ENCODE results near the gene TMEM42.

- TF ChIP-seq EZH2 (IDR thresholded peaks at IDR 0.05) (no peak), EZH2phosphoT487 (IDR thresholded peaks at IDR 0.05) (no peak)
- TF ChIP-seq, protein P1, sequence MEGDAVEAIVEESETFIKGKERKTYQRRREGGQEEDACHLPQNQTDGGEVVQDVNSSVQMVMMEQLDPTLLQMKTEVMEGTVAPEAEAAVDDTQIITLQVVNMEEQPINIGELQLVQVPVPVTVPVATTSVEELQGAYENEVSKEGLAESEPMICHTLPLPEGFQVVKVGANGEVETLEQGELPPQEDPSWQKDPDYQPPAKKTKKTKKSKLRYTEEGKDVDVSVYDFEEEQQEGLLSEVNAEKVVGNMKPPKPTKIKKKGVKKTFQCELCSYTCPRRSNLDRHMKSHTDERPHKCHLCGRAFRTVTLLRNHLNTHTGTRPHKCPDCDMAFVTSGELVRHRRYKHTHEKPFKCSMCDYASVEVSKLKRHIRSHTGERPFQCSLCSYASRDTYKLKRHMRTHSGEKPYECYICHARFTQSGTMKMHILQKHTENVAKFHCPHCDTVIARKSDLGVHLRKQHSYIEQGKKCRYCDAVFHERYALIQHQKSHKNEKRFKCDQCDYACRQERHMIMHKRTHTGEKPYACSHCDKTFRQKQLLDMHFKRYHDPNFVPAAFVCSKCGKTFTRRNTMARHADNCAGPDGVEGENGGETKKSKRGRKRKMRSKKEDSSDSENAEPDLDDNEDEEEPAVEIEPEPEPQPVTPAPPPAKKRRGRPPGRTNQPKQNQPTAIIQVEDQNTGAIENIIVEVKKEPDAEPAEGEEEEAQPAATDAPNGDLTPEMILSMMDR (IDR thresholded peaks at IDR 0.05), result no peak
Observed at GRCh38 chr3:44867421-44868111, 5.9 kb downstream of the TMEM42 start.
